CD4-positive, CD25-positive, alpha-beta regulatory T cell (primary cell): ENCODE measurements around the gene TALDO1. TPM values are rescaled to one million over a fixed set of nuclear protein-coding genes. Genes with fewer than 3 reads are reported as not detected.

ENCODE experiments used
- ATAC-seq, 2 donors: fragments of 150-1000 bp; cut with Tn5 transposase; one replicate each; pipeline ENCODE4 v1.10.0; 2021; ENCODE audit warnings: low read depth in 2 of 2, moderate number of reproducible peaks in 2 of 2, moderate library complexity in 1 of 2
- DNase-seq, 3 donors: peaks; one replicate each; pipeline versions ENCODE4 v3.0.0 to v3.0.0-alpha.2; 2012 to 2022; ENCODE audit warnings: mixed read lengths in 1 of 3
- H3K27ac ChIP-seq: one replicate; pipeline ENCODE4 v1.7.0; 2013; ENCODE audit warnings: mild to moderate bottlenecking, low read length; ENCODE audit not compliant: insufficient read depth, poor library complexity, severe bottlenecking
- H3K27me3 ChIP-seq: one replicate; pipeline ENCODE4 v1.7.0; 2013; ENCODE audit warnings: low read length; ENCODE audit not compliant: control insufficient read depth, insufficient read depth
- H3K36me3 ChIP-seq: one replicate; pipeline ENCODE4 v1.7.0; 2013; ENCODE audit warnings: mild to moderate bottlenecking, low read length, moderate library complexity; ENCODE audit not compliant: control insufficient read depth, insufficient read depth
- H3K4me1 ChIP-seq: 2 replicates; pipeline ENCODE4 v1.7.0; 2013; ENCODE audit warnings: mild to moderate bottlenecking, low read length; ENCODE audit not compliant: insufficient read depth, control insufficient read depth, poor library complexity, severe bottlenecking
- H3K4me3 ChIP-seq: one replicate; pipeline ENCODE4 v1.7.0; 2013; ENCODE audit warnings: low read depth, mild to moderate bottlenecking, low read length, moderate library complexity
- H3K9me3 ChIP-seq, 2 experiments: 1 replicate in 1 of 2; 2 replicates in 1 of 2; pipeline ENCODE4 v1.7.0; 2013; ENCODE audit warnings: low read length in 2 of 2, mild to moderate bottlenecking in 1 of 2, moderate library complexity in 1 of 2; ENCODE audit not compliant: control insufficient read depth in 2 of 2
- H3K27ac Mint-ChIP-seq, 3 donors: one replicate each; pipeline ENCODE4 v1.8.0; 2020 to 2022; ENCODE audit warnings: mild to moderate bottlenecking in 3 of 3, mixed read lengths in 3 of 3, moderate library complexity in 2 of 3
- H3K27me3 Mint-ChIP-seq: one replicate; pipeline ENCODE4 v1.8.0; 2022; ENCODE audit warnings: mild to moderate bottlenecking, mixed read lengths
- H3K36me3 Mint-ChIP-seq: one replicate; pipeline ENCODE4 v1.8.0; 2020; ENCODE audit warnings: mixed read lengths
- H3K4me1 Mint-ChIP-seq, 4 donors: one replicate each; pipeline ENCODE4 v1.8.0; 2020 to 2022; ENCODE audit warnings: mixed read lengths in 4 of 4, mild to moderate bottlenecking in 1 of 4
- H3K4me3 Mint-ChIP-seq, 4 donors: one replicate each; pipeline ENCODE4 v1.8.0; 2020 to 2022; ENCODE audit warnings: mild to moderate bottlenecking in 4 of 4, mixed read lengths in 4 of 4, moderate library complexity in 3 of 4
- H3K9me3 Mint-ChIP-seq, 7 donors: one replicate each; pipeline ENCODE4 v1.8.0; 2020 to 2022; ENCODE audit warnings: mixed read lengths in 7 of 7, mild to moderate bottlenecking in 3 of 7, moderate library complexity in 2 of 7
- polyA plus RNA-seq, 4 donors: library from polyadenylated mRNA; unstranded; fragments of 300-500 nt; fragmentation: Illumina TruSeq; gene quantifications; one replicate each; pipeline ENCODE4 v1.2.3, GENCODE V29; 2021
- total RNA-seq: library from RNA; stranded (reverse); gene quantifications from one replicate; pipeline ENCODE4 v1.2.3, GENCODE V29; 2022

TALDO1 gene
- total and polyA plus RNA-seq, 5 donors from 2014 or later: 68.3 to 274 (median 228) TPM

DNA sequence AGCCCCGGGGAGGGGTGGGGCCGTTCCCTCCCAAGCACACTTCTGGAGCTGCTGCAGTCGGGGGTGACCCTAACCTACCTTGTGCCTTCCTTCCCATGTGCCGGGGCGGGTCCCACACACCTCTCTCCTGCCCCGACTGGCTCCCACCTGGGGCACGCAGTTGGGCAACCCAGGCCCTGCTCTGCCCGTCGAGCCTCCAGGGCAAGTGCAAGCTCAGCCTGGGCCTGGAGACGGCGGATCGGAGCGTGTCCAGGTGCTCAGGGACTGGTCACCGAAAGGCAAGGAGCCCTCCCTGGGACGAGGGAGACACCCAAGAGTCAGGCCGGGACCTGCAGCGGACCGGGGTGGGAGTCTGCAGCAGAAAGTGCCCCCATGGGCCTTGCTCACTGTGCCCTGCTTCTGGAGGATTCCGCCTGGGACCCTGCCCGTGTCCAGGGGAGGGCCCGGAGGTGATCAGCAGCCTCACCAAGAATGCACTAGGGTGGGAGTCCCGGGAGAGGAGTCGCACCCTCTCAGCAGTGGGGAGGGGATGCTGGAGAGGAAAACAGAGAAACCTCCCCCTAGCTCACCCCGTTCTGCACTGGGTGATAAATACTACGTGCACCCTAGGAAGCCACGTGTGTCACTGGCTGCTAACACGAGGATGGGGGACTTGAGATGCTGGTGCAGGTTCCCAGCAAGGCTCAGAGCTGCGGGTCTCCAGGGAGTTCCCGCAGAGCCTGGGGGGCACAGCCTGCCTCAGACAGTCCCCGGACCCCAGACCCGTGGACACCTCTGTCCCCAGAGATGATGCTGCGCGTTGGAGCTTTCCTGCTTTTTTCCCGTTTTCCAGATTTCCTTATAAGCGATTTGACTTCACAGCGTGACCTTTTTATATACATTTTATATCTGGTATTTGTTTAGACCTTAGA lies 35.3 kb downstream of the TALDO1 start:
- Mint-ChIP-seq H3K36me3 (no peaks in the 10 kb centered on the region), H3K9me3 (no peaks in the 10 kb centered on the region), H3K27me3 (no peaks in the 10 kb centered on the region), H3K27ac (no peak overlapping the region), H3K4me1 (peaks cover 0 to 31% (median 4%) of the 10 kb centered on the region in 4 donors), H3K4me3 (no peak overlapping the region)
- H3K4me1 ChIP-seq: peaks cover 14% of the 10 kb centered on the region
- ATAC-seq (no peak), DNase-seq (no peak)
- H3K27ac ChIP-seq: no peak overlapping the region
- H3K9me3 ChIP-seq: no peaks in the 10 kb centered on the region
- no peaks in the 10 kb centered on the region for H3K27me3 ChIP-seq
- no peak overlapping the region for H3K4me3 ChIP-seq
- H3K36me3 ChIP-seq: no peaks in the 10 kb centered on the region

DNA sequence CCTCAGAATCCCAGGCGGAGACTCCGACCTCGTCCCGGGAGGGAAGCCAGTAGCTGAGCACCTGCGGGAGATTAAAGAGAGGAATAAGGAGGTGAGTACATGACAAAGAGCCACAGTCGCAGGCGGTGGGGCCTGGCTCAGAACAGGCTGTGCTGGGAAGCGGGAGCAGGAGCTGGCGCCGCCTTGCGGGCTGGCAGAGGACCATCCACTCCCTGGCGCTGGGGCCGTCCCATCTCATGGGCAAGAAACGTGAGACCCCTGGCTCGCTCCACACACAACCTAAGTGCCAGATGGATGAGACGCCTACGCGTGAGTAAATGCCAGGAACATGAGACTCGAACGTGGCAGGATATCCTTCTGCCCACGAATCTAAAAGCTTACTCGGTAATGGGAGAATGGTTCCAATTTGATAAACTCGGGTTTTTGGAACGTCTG lies 36.3 kb downstream of the TALDO1 start:
- no peak overlapping the region for H3K27ac Mint-ChIP-seq
- peak in 1 of 3 donors; percentile 29 for DNase-seq
- no peaks in the 10 kb centered on the region for H3K36me3 Mint-ChIP-seq
- no peaks in the 10 kb centered on the region for H3K9me3 ChIP-seq
- ATAC-seq: peak in 1 of 2 donors; percentile 51
- peaks cover 15% of the 10 kb centered on the region for H3K4me1 ChIP-seq
- H3K4me1 Mint-ChIP-seq: peaks cover 0 to 33% (median 4%) of the 10 kb centered on the region in 4 donors
- no peaks in the 10 kb centered on the region for H3K27me3 ChIP-seq
- no peaks in the 10 kb centered on the region for H3K27me3 Mint-ChIP-seq
- no peaks in the 10 kb centered on the region for H3K9me3 Mint-ChIP-seq
- no peak overlapping the region for H3K4me3 Mint-ChIP-seq
- H3K27ac ChIP-seq: no peak overlapping the region
- no peak overlapping the region for H3K4me3 ChIP-seq
- H3K36me3 ChIP-seq: no peaks in the 10 kb centered on the region

DNA sequence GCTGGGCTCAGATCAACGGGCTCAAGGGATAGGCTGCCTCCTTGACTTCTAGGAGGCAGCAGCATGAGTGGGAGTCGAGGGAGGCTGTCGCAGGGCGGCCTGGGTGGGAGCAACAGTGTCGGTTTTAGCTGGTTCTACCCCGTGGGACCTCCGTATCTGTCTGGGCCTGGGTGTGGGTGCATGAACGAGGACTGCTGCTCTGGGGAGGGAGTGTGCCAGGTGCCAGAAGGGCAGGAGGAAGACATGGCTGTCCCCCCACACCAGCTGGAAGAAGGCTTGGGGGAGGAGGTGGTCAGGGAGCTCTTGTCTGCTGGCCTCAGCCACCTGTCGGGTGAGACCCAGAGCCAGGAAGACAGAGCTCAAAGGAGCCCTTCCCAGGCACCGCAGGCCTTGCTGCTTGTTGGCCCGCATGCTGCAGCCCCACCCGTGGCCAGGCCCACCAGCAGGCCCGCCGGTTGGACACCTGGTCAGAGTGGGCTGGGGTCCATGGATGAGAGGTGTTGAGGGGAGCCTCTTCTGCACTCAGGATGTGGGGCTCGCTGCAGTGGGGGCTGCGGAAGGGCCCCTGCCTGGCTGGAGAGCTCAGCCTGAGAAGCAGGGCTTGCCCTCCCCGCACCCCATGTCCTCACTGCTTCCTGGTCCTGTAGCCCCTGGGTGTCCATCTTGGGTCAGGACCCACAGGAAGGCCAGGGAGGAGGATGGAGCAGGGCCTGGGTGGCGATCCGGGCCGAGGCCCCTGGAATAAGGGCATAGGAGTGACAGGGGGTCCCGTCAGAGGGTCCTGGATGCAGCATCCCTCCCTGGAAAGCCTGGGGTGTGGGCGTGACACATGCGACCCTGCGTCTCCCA lies 39.2 kb downstream of the TALDO1 start:
- Mint-ChIP-seq H3K4me1 (peaks cover 0 to 24% (median 4%) of the 10 kb centered on the region in 4 donors), H3K4me3 (peak overlapping the region in 1 of 4 donors; percentile 41), H3K27me3 (no peaks in the 10 kb centered on the region), H3K36me3 (no peaks in the 10 kb centered on the region), H3K27ac (no peak overlapping the region), H3K9me3 (no peaks in the 10 kb centered on the region)
- Histone ChIP-seq H3K4me1 (peaks cover 17% of the 10 kb centered on the region), H3K27ac (no peak overlapping the region), H3K4me3 (no peak overlapping the region), H3K36me3 (no peaks in the 10 kb centered on the region), H3K9me3 (no peaks in the 10 kb centered on the region), H3K27me3 (no peaks in the 10 kb centered on the region)
- ATAC-seq (no peak), DNase-seq (no peak)

DNA sequence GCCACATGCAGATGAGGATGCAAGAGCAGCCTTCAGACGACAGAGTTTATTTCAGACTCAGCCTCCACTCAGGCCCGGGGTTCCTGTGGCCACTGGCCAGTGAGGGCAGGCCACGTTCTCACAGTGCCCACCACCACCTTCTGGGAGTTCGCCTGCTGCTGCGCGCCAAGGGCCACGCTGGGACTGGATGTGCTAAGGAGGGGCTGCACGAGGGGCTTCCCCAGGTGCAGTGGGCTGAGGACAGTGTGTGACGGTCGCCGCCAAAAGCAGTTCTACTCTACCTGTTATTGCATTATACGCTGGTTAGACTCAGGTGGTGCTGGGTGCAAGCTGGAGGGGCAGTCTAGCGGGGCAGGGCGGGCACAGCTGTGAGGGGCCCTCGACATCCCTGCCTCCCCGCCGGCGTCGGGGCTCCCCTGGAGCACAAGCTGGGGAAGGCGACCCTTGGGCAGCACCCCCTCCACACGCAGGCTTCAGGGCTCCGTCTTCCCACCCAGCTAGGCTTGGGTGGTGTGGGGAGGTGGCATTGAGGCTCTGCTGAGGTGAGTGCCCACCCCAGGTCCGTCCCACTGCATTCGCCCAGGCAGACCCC lies 39.9 kb downstream of the TALDO1 start:
- no peak for DNase-seq
- H3K36me3 Mint-ChIP-seq: no peaks in the 10 kb centered on the region
- peaks cover 0 to 22% (median 4%) of the 10 kb centered on the region in 4 donors for H3K4me1 Mint-ChIP-seq
- no peak overlapping the region for H3K27ac ChIP-seq
- no peaks in the 10 kb centered on the region for H3K9me3 Mint-ChIP-seq
- no peaks in the 10 kb centered on the region for H3K27me3 ChIP-seq
- H3K4me3 Mint-ChIP-seq: no peak overlapping the region
- H3K27ac Mint-ChIP-seq: no peak overlapping the region
- no peak for ATAC-seq
- no peaks in the 10 kb centered on the region for H3K27me3 Mint-ChIP-seq
- H3K36me3 ChIP-seq: no peaks in the 10 kb centered on the region
- H3K9me3 ChIP-seq: no peaks in the 10 kb centered on the region
- H3K4me3 ChIP-seq: no peak overlapping the region
- peaks cover 17% of the 10 kb centered on the region for H3K4me1 ChIP-seq

DNA sequence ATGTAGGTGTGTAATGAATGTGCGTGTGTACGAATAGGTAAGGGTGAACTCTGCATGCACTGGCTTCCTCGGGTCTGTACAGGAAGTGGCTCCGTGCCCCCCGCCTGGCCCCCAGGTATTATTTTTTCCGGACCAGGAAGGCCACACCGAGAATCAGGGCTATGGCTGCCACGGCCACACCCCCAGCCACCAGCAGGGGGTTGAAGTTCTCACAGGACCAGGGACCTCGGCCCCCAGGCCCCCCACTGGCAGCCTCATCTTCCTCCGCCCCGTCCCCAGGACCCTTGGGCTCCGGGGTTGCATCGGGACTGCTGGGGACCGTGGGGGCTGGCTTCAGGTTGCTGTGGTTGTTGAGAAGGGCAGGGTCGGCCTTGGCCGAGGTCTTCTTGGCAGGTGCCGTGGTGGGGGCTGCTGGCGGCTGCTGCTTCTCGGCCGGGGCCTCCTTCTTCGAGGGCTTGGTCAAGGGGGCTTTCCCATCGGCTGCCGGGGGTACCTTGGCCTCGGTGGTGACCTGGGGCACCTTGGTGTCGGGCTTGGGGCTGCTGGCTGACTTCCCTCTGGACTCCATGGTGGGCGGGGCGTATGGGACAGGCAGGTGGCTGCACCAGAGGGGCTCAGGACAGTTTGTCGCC lies 40.9 kb downstream of the TALDO1 start:
- Mint-ChIP-seq H3K4me1 (peaks cover 0 to 22% (median 4%) of the 10 kb centered on the region in 4 donors), H3K9me3 (no peaks in the 10 kb centered on the region), H3K36me3 (no peaks in the 10 kb centered on the region), H3K27ac (no peak overlapping the region), H3K27me3 (no peaks in the 10 kb centered on the region), H3K4me3 (peak overlapping the region in 1 of 4 donors; percentile 92)
- ATAC-seq: no peak
- H3K4me3 ChIP-seq: no peak overlapping the region
- H3K36me3 ChIP-seq: no peaks in the 10 kb centered on the region
- peaks cover 17% of the 10 kb centered on the region for H3K4me1 ChIP-seq
- H3K9me3 ChIP-seq: no peaks in the 10 kb centered on the region
- H3K27me3 ChIP-seq: no peaks in the 10 kb centered on the region
- H3K27ac ChIP-seq: no peak overlapping the region
- no peak for DNase-seq

DNA sequence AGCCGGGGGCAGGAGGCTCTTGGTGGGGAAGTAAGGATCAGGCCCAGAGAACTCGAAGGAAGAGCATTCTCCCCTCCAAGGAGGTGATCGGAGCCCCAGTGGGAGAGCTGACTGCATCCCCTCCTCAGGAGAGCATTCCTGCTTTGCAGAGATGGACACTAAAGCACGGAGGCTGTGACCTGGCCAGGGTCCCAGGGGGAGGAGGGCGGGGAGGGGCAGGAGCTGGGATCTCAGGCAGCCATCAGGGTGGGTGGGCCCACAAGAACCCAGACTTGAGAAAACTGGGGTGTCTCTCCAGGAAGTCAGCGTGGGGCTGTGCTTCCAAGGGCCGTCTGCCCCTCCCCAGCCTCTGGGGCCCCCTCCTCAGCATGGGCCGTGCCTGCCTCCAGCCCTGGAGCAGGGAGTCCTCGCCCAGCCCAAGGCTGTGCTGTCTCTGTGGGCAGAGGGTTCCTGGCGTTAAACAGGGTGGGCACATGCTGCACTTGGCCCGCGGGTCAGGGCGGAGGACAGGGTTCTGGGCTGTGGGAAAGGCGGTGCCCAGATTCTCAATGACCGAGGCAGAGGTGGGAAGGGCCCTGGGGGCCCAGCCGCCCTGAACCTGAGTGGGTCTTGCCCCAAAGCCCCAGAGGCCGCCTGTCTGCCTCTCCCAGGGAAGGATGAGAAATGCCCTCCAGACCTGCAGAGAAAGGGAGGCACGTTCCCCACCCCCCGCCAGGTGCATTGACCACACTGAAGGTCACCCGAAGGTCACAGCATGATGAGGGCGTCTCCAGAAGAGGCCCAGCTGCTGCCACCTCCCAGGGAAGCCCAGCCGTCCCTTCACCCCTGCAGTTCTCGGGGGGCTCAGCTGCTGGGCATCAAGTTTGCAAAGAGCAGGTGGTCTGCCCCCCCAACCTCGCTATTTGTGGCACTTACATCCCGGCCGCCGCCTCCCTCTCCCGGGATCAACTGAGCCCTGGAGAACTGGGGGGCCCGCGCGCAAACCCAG lies 42.0 kb downstream of the TALDO1 start:
- H3K4me3 Mint-ChIP-seq: peak overlapping the region in 1 of 4 donors; percentile 61
- no peaks in the 10 kb centered on the region for H3K9me3 Mint-ChIP-seq
- peaks cover 0 to 22% (median 4%) of the 10 kb centered on the region in 4 donors for H3K4me1 Mint-ChIP-seq
- no peaks in the 10 kb centered on the region for H3K36me3 Mint-ChIP-seq
- ATAC-seq: no peak
- Histone ChIP-seq H3K4me1 (peaks cover 17% of the 10 kb centered on the region), H3K4me3 (no peak overlapping the region), H3K27ac (no peak overlapping the region), H3K27me3 (no peaks in the 10 kb centered on the region), H3K9me3 (no peaks in the 10 kb centered on the region), H3K36me3 (peaks cover 6% of the 10 kb centered on the region)
- no peak overlapping the region for H3K27ac Mint-ChIP-seq
- no peaks in the 10 kb centered on the region for H3K27me3 Mint-ChIP-seq
- DNase-seq: no peak
